T-helper 1 cell treated with Interleukin-12 subunit alpha and Interleukin-12 subunit beta and Interleukin-4 antibody, amounts not matched to agents 30 ng/mL and 1 ng/mL, for 36 hours (primary cell): ENCODE measurements around the gene TMEM62. TPM values are rescaled to one million over a fixed set of nuclear protein-coding genes. Genes with fewer than 3 reads are reported as not detected.

ENCODE experiments used
- intact Hi-C: fragments of 100-400 bp; cut with micrococcal nuclease; formaldehyde crosslinking; loops from one replicate; pipeline ENCODE4 v1.15.1; 2024
- total RNA-seq: library from RNA; stranded (reverse); gene quantifications from 2 replicates; pipeline ENCODE4 v1.2.3, GENCODE V29; 2022

The TMEM62 gene
- total RNA-seq, 1 donor from 2014 or later: 20.5 TPM

DNA sequence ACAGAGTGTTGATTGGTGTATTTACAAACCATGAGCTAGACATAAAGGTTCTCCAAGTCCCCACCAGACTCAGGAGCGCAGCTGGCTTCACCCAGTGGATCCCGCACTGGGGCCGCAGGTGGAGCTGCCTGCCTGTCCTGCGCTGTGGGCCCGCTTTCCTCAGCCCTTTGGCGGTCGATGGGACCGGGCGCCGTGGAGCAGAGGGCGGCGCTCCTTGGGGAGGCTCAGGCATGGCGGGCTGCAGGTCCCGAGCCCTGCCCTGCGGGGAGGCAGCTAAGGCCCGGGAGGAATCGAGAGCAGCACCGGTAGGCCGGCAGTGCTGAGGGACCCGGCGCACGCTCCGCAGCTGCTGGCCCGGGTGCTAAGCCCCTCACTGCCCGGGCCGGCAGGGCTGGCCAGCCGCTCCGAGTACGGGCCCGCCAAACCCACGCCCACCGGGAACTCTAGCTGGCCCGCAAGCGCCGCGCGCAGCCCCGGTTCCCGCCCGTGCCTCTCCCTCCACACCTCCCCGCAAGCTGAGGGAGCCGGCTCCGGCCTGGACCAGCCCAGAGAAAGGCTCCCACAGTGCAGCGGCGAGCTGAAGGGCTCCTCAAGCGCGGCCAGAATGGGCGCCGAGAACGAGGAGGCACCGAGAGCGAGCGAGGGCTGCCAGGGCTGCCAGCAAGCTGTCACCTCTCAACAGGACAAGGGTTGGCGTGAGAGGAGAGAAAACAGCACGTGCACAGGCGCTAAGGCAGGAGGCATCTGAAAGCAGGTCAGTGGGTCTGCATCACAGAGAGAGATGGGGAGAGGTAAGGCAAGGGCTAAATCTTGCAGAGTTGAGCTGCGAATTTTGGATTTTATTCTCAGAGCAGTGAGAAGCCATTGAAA, 93.3 kb downstream of the TMEM62 start:
- intact Hi-C loops: no loop called here

GRCh38 chr15:43229977-43230376, 96.6 kb downstream of the TMEM62 start:
- intact Hi-C loops: no loop called here

DNA sequence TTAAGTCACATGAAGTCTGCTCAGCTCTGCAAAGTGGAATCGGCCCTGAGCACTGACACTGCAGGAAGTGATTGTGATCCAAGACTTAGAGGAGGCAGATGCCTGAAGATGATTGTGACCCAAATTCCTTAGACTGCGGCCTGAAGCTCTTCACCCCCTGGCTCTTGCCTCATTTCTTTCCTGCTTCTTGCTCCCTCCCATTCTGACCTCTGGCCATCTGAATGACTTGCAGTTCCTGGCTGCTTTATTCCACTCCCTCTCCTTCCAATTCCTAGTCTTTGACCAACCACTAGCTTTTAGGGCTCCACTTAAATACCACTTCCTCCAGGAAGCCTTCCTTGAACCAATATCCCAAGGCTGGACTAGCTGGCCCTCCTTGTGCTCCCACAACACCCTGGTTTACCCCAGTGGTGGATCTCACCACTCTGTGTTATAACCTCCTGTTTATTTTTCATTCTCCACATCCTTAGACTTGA, 97.3 kb downstream of the TMEM62 start:
- intact Hi-C loops: no loop called here

DNA sequence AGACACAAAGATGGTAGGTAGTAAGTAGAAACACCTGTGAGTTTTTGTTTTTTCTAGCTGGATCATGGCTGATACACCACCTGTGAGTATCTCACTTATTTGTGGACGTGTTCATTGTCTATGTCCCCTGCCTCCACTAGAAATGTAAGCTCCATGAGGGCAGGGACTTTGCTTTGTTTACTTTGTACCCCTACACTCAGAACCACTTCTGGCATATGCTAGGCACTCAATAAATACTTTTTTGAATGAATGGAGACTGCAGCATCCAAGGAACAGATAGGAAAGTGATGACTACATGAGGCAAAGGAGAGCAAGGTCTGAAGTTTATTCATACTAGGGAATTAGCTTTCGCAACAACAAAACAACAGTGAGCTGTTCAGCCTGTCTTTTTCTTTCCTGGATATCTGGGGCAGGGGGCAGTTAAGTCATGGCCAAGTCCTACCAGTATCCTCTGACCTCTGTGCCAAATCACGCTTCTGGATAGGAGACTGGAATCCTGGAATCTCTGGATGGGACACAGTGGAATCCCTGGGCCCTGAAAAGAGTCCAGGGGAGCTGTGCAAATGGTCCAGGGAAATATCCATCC, 99.0 kb downstream of the TMEM62 start:
- intact Hi-C loops: no loop called here

Other genes starting within 250 kb of the TMEM62 start
- gene TTBK2, start 212.8 kb upstream of the TMEM62 start, total RNA-seq: 15.2 and 16.0 TPM in 2 replicates
- gene UBR1, start 27.5 kb upstream of the TMEM62 start, total RNA-seq: 41.2 and 48.5 TPM in 2 replicates
- 71.9 and 77.8 TPM in 2 replicates for gene CCNDBP1, start 51.8 kb downstream of the TMEM62 start, total RNA-seq
- gene EPB42, start 87.4 kb downstream of the TMEM62 start, total RNA-seq: not detected in 2 replicates
- 0.20 and 0.39 TPM in 2 replicates for gene TGM5, start 133.3 kb downstream of the TMEM62 start, total RNA-seq
- gene TGM7, start 168.7 kb downstream of the TMEM62 start, total RNA-seq: not detected in 2 replicates
- gene LCMT2, start 197.0 kb downstream of the TMEM62 start, total RNA-seq: 10.5 and 10.6 TPM in 2 replicates
- gene ZSCAN29, start 237.5 kb downstream of the TMEM62 start, total RNA-seq: 32.6 and 34.6 TPM in 2 replicates
- 26.9 and 34.2 TPM in 2 replicates for gene TUBGCP4, start 237.5 kb downstream of the TMEM62 start, total RNA-seq